PC-3 (cell line): ENCODE measurements around the gene KCNG4. TPM values are rescaled to one million over a fixed set of nuclear protein-coding genes. Genes with fewer than 3 reads are reported as not detected.

Experiments
- ATAC-seq: fragments of 200-7000 bp; cut with Tn5 transposase; 2 replicates; pipeline ENCODE4 v1.9.1; 2020; ENCODE audit warnings: mild to moderate bottlenecking, moderate library complexity
- BruUV-seq: library from RNA; stranded (reverse); fragments of 400-500 nt; replicated peaks from 2 replicates; lab custom pipeline; 2021; lab: Mats Ljungman, UMichigan
- CTCF ChIA-PET: fragments of 300-600 bp; sonication (Branson Sonifier 250); formaldehyde crosslinking; loops from one replicate; lab custom pipeline; 2022; ENCODE audit warnings: antibody characterized with exemption; lab: Charles Lee
- POLR2A ChIA-PET: fragments of 300-600 bp; sonication (Branson Sonifier 250); formaldehyde crosslinking; loops from one replicate; lab custom pipeline; 2022; ENCODE audit warnings: antibody characterized with exemption; ENCODE audit not compliant: unreplicated experiment; lab: Charles Lee
- DNase-seq: peaks from one replicate; pipeline ENCODE4 v3.0.0-alpha.2; 2015
- H2AFZ ChIP-seq: fragments of 300-600 bp; sonication (generic); 2 replicates; pipeline ENCODE4 v1.6.0; 2016; ENCODE audit warnings: antibody characterized with exemption, low read length
- H3F3A ChIP-seq: fragments of 300-600 bp; sonication (generic); one replicate; pipeline ENCODE4 v1.6.0; 2017; ENCODE audit warnings: antibody characterized with exemption, low read length, control low read depth, mild to moderate bottlenecking; ENCODE audit not compliant: unreplicated experiment
- H3K27ac ChIP-seq: fragments of 300-600 bp; sonication (generic); 2 replicates; pipeline ENCODE4 v1.5.1; 2016; ENCODE audit warnings: mild to moderate bottlenecking, low read length
- H3K27me3 ChIP-seq: fragments of 300-600 bp; sonication (generic); 2 replicates; pipeline ENCODE4 v1.6.1; 2016; ENCODE audit warnings: low read length, mixed read lengths
- H3K36me3 ChIP-seq: fragments of 300-600 bp; sonication (generic); 2 replicates; pipeline ENCODE4 v1.6.1; 2016; ENCODE audit warnings: low read depth, mixed run types, low read length, mixed read lengths
- H3K4me1 ChIP-seq: fragments of 300-600 bp; sonication (generic); 2 replicates; pipeline ENCODE4 v1.5.1; 2016; ENCODE audit warnings: low read length; ENCODE audit not compliant: insufficient read depth
- H3K4me2 ChIP-seq: fragments of 300-600 bp; sonication (generic); 2 replicates; pipeline ENCODE4 v1.6.0; 2016; ENCODE audit warnings: low read length
- H3K4me3 ChIP-seq: fragments of 300-600 bp; sonication (generic); 2 replicates; pipeline ENCODE4 v1.5.1; 2016; ENCODE audit warnings: mild to moderate bottlenecking, low read length, mixed read lengths
- H3K79me2 ChIP-seq: fragments of 300-600 bp; sonication (generic); 2 replicates; pipeline ENCODE4 v1.6.1; 2017; ENCODE audit warnings: low read length, mixed read lengths
- H3K9ac ChIP-seq: fragments of 300-600 bp; sonication (generic); 2 replicates; pipeline ENCODE4 v1.6.0; 2016; ENCODE audit warnings: mild to moderate bottlenecking, low read length
- H3K9me2 ChIP-seq: fragments of 300-600 bp; sonication (generic); replicated peaks from 2 replicates; pipeline ENCODE4 v1.6.1; 2016; ENCODE audit warnings: mixed run types, low read length, mixed read lengths
- H3K9me3 ChIP-seq: fragments of 300-600 bp; sonication (generic); 2 replicates; pipeline ENCODE4 v1.6.1; 2016; ENCODE audit warnings: low read length, mixed read lengths
- H4K20me1 ChIP-seq: fragments of 300-600 bp; sonication (generic); 2 replicates; pipeline ENCODE4 v1.6.1; 2016; ENCODE audit warnings: low read length, mixed read lengths
- CTCF ChIP-seq: fragments of 300-600 bp; sonication (generic); conservative IDR thresholded peaks from 2 replicates; pipeline ENCODE4 v1.5.1; 2017; ENCODE audit warnings: antibody characterized with exemption, low read depth, mild to moderate bottlenecking, low read length
- EZH2 ChIP-seq: fragments of 300-600 bp; sonication (generic); IDR thresholded peaks from one replicate; pipeline ENCODE4 v1.6.1; 2017; ENCODE audit warnings: antibody characterized with exemption, mild to moderate bottlenecking, low read length; ENCODE audit not compliant: unreplicated experiment
- EZH2phosphoT487 ChIP-seq: fragments of 300-600 bp; sonication (generic); IDR thresholded peaks from 2 replicates; pipeline ENCODE4 v1.6.1; 2018; ENCODE audit warnings: mild to moderate bottlenecking, antibody characterized with exemption, low read length, borderline replicate concordance
- intact Hi-C: fragments of 100-400 bp; cut with micrococcal nuclease; formaldehyde crosslinking; loops from 2 replicates; pipeline ENCODE4 v1.9.0; 2023
- total RNA-seq: library from RNA; depleted of rRNA; stranded (reverse); fragments of >200 nt; gene quantifications from 2 replicates; pipeline ENCODE4 v1.2.3, GENCODE V29; 2014

Gene KCNG4
- total RNA-seq, 1 experiment from 2014 or later: 0.04 TPM

- TF ChIP-seq EZH2phosphoT487 (no peak), CTCF (no peak), EZH2 (no peak)
- ChIA-PET POLR2A (no interaction called here), CTCF (no interaction called here)
- BruUV-seq: no TSS peak
- H3K27me3 ChIP-seq: 0 out of 2 replicates have a peak, but pooled peaks cover 4% of the 10 kb centered on the region
- H3K9me3 ChIP-seq: no peaks in the 10 kb centered on the region
- no peaks in the 10 kb centered on the region for H3K36me3 ChIP-seq
- no peak overlapping the region for H3K4me3 ChIP-seq
- no peak overlapping the region for H3K9ac ChIP-seq
- DNase-seq: no peak
- H3K4me2 ChIP-seq: no peak overlapping the region
- H4K20me1 ChIP-seq: no peaks in the 10 kb centered on the region
- no peak for ATAC-seq
- no peaks in the 10 kb centered on the region for H3K4me1 ChIP-seq
- H3K27ac ChIP-seq: no peak overlapping the region
- H2AFZ ChIP-seq: no peak overlapping the region
- H3F3A ChIP-seq: no peaks in the 10 kb centered on the region
- no peaks in the 10 kb centered on the region for H3K9me2 ChIP-seq
- no peaks in the 10 kb centered on the region for H3K79me2 ChIP-seq
- intact Hi-C loops: no loop called here
Observed at GRCh38 chr16:84255050-84255810, 15.4 kb upstream of the KCNG4 start.

GRCh38 chr16:84254062-84254461 lies 14.2 kb upstream of the KCNG4 start:
- H3K27ac ChIP-seq: no peak overlapping the region
- H3K9me3 ChIP-seq: no peaks in the 10 kb centered on the region
- H3K9ac ChIP-seq: no peak overlapping the region
- no TSS peak for BruUV-seq
- H3K4me3 ChIP-seq: no peak overlapping the region
- intact Hi-C loops: no loop called here
- no peaks in the 10 kb centered on the region for H3K9me2 ChIP-seq
- ChIA-PET POLR2A (no interaction called here), CTCF (no interaction called here)
- no peaks in the 10 kb centered on the region for H3F3A ChIP-seq
- no peaks in the 10 kb centered on the region for H3K4me1 ChIP-seq
- TF ChIP-seq CTCF (no peak), EZH2phosphoT487 (no peak), EZH2 (no peak)
- DNase-seq (no peak), ATAC-seq (no peak)
- no peaks in the 10 kb centered on the region for H4K20me1 ChIP-seq
- no peak overlapping the region for H3K4me2 ChIP-seq
- H3K79me2 ChIP-seq: no peaks in the 10 kb centered on the region
- H3K36me3 ChIP-seq: no peaks in the 10 kb centered on the region
- H3K27me3 ChIP-seq: 0 out of 2 replicates have a peak, but pooled peaks cover 4% of the 10 kb centered on the region
- H2AFZ ChIP-seq: no peak overlapping the region

- ChIA-PET CTCF (no interaction called here), POLR2A (no interaction called here)
- ATAC-seq: no peak
- H3K4me3 ChIP-seq: no peak overlapping the region
- H3K9ac ChIP-seq: no peak overlapping the region
- H3K79me2 ChIP-seq: no peaks in the 10 kb centered on the region
- no peaks in the 10 kb centered on the region for H4K20me1 ChIP-seq
- H3K36me3 ChIP-seq: no peaks in the 10 kb centered on the region
- H3K27me3 ChIP-seq: 0 out of 2 replicates have a peak, but pooled peaks cover 4% of the 10 kb centered on the region
- no peaks in the 10 kb centered on the region for H3F3A ChIP-seq
- peaks cover 1% of the 10 kb centered on the region for H3K4me1 ChIP-seq
- H2AFZ ChIP-seq: no peak overlapping the region
- no peak for DNase-seq
- H3K9me2 ChIP-seq: no peaks in the 10 kb centered on the region
- no peak overlapping the region for H3K4me2 ChIP-seq
- TF ChIP-seq CTCF (no peak), EZH2 (no peak), EZH2phosphoT487 (no peak)
- BruUV-seq: no TSS peak
- no peaks in the 10 kb centered on the region for H3K9me3 ChIP-seq
- no peak overlapping the region for H3K27ac ChIP-seq
- intact Hi-C loops: no loop called here
Observed at GRCh38 chr16:84253173-84253572, 13.4 kb upstream of the KCNG4 start.
